ENCODE data around the gene TCF7L1.

DNA sequence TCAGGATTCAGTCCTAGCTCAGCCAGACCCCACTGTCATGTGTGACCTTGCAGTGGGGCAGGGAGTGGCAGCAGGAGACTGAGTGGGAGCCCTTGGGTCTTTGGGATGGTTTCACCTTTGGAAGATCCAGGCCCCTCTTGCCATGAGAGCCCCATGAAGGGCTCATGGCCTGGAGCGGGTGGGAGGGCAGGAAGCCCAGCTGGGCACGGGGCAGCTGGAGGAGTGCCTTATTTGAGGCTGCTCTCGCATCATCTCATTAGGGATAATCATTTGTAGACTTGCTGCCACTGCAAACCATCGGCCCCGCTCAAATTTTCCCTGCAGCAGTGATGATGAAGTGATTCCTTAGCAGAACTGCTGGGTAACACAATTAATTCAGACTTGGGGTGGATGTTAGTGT, 120.7 kb downstream of the TCF7L1 start:
- TF ChIP-seq, protein P1, sequence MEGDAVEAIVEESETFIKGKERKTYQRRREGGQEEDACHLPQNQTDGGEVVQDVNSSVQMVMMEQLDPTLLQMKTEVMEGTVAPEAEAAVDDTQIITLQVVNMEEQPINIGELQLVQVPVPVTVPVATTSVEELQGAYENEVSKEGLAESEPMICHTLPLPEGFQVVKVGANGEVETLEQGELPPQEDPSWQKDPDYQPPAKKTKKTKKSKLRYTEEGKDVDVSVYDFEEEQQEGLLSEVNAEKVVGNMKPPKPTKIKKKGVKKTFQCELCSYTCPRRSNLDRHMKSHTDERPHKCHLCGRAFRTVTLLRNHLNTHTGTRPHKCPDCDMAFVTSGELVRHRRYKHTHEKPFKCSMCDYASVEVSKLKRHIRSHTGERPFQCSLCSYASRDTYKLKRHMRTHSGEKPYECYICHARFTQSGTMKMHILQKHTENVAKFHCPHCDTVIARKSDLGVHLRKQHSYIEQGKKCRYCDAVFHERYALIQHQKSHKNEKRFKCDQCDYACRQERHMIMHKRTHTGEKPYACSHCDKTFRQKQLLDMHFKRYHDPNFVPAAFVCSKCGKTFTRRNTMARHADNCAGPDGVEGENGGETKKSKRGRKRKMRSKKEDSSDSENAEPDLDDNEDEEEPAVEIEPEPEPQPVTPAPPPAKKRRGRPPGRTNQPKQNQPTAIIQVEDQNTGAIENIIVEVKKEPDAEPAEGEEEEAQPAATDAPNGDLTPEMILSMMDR (IDR thresholded peaks at IDR 0.05): no peak
- no peak for TF ChIP-seq POLR2A (IDR thresholded peaks at IDR 0.05)
- TF ChIP-seq POLR2AphosphoS5 (IDR thresholded peaks at IDR 0.05): no peak
